Measurements from ENCODE around the gene DNAH17. TPM values are rescaled to one million over a fixed set of nuclear protein-coding genes. Genes with fewer than 3 reads are reported as not detected.

The DNAH17 gene
- total RNA-seq, 1 experiment from 2014 or later = 0.69 TPM

DNA sequence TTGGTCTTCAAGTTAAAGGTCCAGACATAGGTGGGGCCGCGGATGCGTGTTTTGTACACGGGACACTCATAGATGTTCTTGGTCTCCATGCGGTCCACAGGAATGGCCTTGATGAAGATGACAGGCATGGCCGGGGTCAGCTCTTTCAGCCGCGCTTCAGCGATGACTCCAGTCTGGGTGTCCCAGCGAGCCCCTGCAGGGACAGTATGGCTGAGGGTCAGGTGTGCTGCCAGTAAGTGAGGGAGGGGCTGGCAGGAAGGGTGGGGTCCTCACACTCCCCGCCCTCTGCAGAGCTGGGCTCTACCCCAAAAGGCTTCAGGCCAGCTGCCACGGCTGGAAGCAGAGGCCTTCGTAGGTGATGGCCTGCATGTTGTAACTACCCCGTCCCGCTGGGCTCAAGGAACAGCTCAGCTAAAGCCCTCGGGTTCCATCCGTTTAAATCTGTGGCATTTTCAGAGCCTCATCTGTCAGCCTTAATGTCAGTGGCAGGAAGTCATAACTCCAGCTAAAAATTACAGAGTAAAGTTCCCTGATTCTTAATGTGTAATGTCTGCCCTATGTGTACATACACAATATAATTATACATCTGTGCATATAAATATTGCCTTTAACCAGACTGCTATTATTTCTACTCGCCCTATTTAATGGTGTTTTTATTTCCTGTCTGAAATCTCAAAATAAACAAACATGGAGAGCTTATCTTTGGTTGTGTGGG lies 153.1 kb downstream of the DNAH17 start:
- no peak for DNase-seq (ENCODE audit: low read depth, low spot score)
- ChIA-PET RAD21 (ENCODE audit: low non-redundant PET in 1 of 2, low total read pairs in 2 of 2, uncharacterized antibody in 2 of 2, unreplicated experiment in 2 of 2) (no interaction called here), POLR2A (no interaction called here), CTCF (interaction anchor here (3.3 kb wide), 1 partner anchor 135 kb away, joined by 15 read pairs; no protein-coding TSS in a partner anchor)
- intact Hi-C loops (cut with micrococcal nuclease) = loop anchor here (10.0 kb wide), 2 partner anchors 309 to 339 kb away; no protein-coding TSS in a partner anchor
- Histone ChIP-seq H3K4me1 (ENCODE audit: control insufficient read depth in 1 of 2, insufficient read depth in 2 of 2, low read length in 2 of 2) (no peaks in the 10 kb centered on the region), H3K27me3 (ENCODE audit: insufficient read depth, low read length) (no peaks in the 10 kb centered on the region), H2AFZ (ENCODE audit: low read depth, low read length, poor library complexity, severe bottlenecking) (no peak overlapping the region), H3K4me2 (ENCODE audit: low read length) (no peak overlapping the region), H3K9me3 (ENCODE audit: control insufficient read depth in 1 of 2, insufficient read depth in 1 of 2, low read depth in 1 of 2, low read length in 2 of 2) (no peaks in the 10 kb centered on the region), H3K9ac (ENCODE audit: low read length) (no peak overlapping the region), H4K20me1 (ENCODE audit: insufficient read depth) (no peaks in the 10 kb centered on the region), H3K4me3 (replicated peaks in 1 of 2; ENCODE audit: low read depth in 1 of 2, low read length in 2 of 2) (no peak overlapping the region), H3K27ac (ENCODE audit: low read depth, low read length) (no peak overlapping the region), H3K79me2 (ENCODE audit: insufficient read depth, low read length) (peaks cover 11% of the 10 kb centered on the region; the same call in 1 of the 2 replicates), H3K9me2 (ENCODE audit: insufficient read depth) (no peaks in the 10 kb centered on the region), H3K36me3 (ENCODE audit: control insufficient read depth in 1 of 2, insufficient read depth in 2 of 2, low read length in 2 of 2) (peaks cover 29 to 52% of the 10 kb centered on the region in 2 experiments; a peak in 3 of 4 replicates)
- BruUV-seq (replicated peaks) = no TSS peak
- no peak for ATAC-seq
- TF ChIP-seq SRF (IDR thresholded peaks at IDR 0.05; ENCODE audit: low read depth) (no peak), EZH2 (IDR thresholded peaks at IDR 0.05) (no peak), JUND (IDR thresholded peaks at IDR 0.05) (no peak), POLR2A (IDR thresholded peaks at IDR 0.05; ENCODE audit: borderline replicate concordance, extremely low read depth, insufficient read depth, insufficient read length) (no peak), ZNF274 (IDR thresholded peaks at IDR 0.05; ENCODE audit: low read depth, low read length) (no peak), EZH2phosphoT487 (IDR thresholded peaks at IDR 0.05; ENCODE audit: borderline replicate concordance) (no peak), RAD21 (IDR thresholded peaks at IDR 0.05; ENCODE audit: low read depth) (no peak), SP1 (IDR thresholded peaks at IDR 0.05; ENCODE audit: low read depth) (no peak), CEBPB (IDR thresholded peaks at IDR 0.05; ENCODE audit: low read depth) (no peak), ELF1 (IDR thresholded peaks at IDR 0.05; ENCODE audit: borderline replicate concordance, low read depth) (no peak), CBX3 (IDR thresholded peaks at IDR 0.05; ENCODE audit: low read depth) (no peak), YY1 (IDR thresholded peaks at IDR 0.05; ENCODE audit: extremely low read depth, insufficient replicate concordance, low read depth, low read length) (no peak)
- TF ChIP-seq, protein P1, sequence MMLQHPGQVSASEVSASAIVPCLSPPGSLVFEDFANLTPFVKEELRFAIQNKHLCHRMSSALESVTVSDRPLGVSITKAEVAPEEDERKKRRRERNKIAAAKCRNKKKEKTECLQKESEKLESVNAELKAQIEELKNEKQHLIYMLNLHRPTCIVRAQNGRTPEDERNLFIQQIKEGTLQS (IDR thresholded peaks at IDR 0.05) = no peak
- TF ChIP-seq, protein P2, sequence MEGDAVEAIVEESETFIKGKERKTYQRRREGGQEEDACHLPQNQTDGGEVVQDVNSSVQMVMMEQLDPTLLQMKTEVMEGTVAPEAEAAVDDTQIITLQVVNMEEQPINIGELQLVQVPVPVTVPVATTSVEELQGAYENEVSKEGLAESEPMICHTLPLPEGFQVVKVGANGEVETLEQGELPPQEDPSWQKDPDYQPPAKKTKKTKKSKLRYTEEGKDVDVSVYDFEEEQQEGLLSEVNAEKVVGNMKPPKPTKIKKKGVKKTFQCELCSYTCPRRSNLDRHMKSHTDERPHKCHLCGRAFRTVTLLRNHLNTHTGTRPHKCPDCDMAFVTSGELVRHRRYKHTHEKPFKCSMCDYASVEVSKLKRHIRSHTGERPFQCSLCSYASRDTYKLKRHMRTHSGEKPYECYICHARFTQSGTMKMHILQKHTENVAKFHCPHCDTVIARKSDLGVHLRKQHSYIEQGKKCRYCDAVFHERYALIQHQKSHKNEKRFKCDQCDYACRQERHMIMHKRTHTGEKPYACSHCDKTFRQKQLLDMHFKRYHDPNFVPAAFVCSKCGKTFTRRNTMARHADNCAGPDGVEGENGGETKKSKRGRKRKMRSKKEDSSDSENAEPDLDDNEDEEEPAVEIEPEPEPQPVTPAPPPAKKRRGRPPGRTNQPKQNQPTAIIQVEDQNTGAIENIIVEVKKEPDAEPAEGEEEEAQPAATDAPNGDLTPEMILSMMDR (IDR thresholded peaks at IDR 0.05 in 2 of 3, conservative IDR thresholded peaks at IDR 0.05 in 1 of 3; ENCODE audit: borderline replicate concordance in 1 of 3, insufficient read depth in 1 of 3, low read depth in 2 of 3, low read length in 2 of 3) = no peak

All from HCT116 (cell line).